Heart right ventricle (tissue), 16 donors: ENCODE results near the gene MGA. TPM values are rescaled to one million over a fixed set of nuclear protein-coding genes. Genes with fewer than 3 reads are reported as not detected.

Experiments used
- ATAC-seq, 8 donors: fragments of 200-7000 bp; cut with Tn5 transposase; one replicate each; pipeline ENCODE4 v1.9.1; 2020; ENCODE audit warnings: mild to moderate bottlenecking in 8 of 8, moderate library complexity in 8 of 8, moderate number of reproducible peaks in 1 of 8
- DNase-seq, 2 donors: peaks; one replicate each; pipeline ENCODE4 v3.0.0-alpha.2; 2020
- H3K27ac ChIP-seq, 10 donors: fragments of 200-600 bp; sonication (generic) in 2 of 10; one replicate each; pipeline versions ENCODE4 v1.5.0 to v1.8.0; 2020 to 2022; ENCODE audit warnings: mild to moderate bottlenecking in 3 of 10
- H3K27me3 ChIP-seq, 7 donors: fragments of 200-600 bp; one replicate each; pipeline ENCODE4 v1.8.0; 2021 to 2022; ENCODE audit warnings: mild to moderate bottlenecking in 2 of 7
- H3K36me3 ChIP-seq, 9 donors: fragments of 200-600 bp; sonication (generic) in 1 of 9; one replicate each; pipeline versions ENCODE4 v1.5.0 to v1.8.0; 2020 to 2022; ENCODE audit warnings: mild to moderate bottlenecking in 2 of 9
- H3K4me1 ChIP-seq, 9 donors: fragments of 200-600 bp; sonication (generic) in 1 of 9; one replicate each; pipeline versions ENCODE4 v1.5.0 to v1.8.0; 2020 to 2022; ENCODE audit warnings: mild to moderate bottlenecking in 4 of 9
- H3K4me3 ChIP-seq, 10 donors: fragments of 200-600 bp; sonication (generic) in 2 of 10; one replicate each; pipeline versions ENCODE4 v1.5.0 to v1.8.0; 2020 to 2022; ENCODE audit warnings: mild to moderate bottlenecking in 7 of 10, moderate library complexity in 2 of 10
- H3K9me3 ChIP-seq, 11 donors: fragments of 200-600 bp in 10 of 11; sonication (generic) in 2 of 11; one replicate each; pipeline versions ENCODE4 v1.5.0 to v1.8.0; 2013 to 2022; ENCODE audit warnings: mild to moderate bottlenecking in 2 of 11, control low read depth in 1 of 11, moderate library complexity in 1 of 11
- CTCF ChIP-seq, 9 donors: fragments of 200-600 bp; sonication (generic) in 2 of 9; IDR thresholded peaks; one replicate each; pipeline versions ENCODE4 v1.5.0 to v1.8.0; 2021 to 2022; ENCODE audit warnings: antibody characterized with exemption in 9 of 9, mild to moderate bottlenecking in 5 of 9, moderate library complexity in 1 of 9
- WGBS, 2 donors: extraction: QIAGEN DNeasy Blood & Tissue Kit; methylation state at CpG; one replicate each; pipeline ENCODE4 v1.1.7; 2013; ENCODE audit warnings: inconsistent platforms in 1 of 2; 5-methylcytosine and 5-hydroxymethylcytosine counted together
- intact Hi-C, 10 donors: fragments of 100-400 bp; cut with DNase I; formaldehyde crosslinking; loops; one replicate each; pipeline versions ENCODE4 v1.11.1 to v1.14.2; 2022
- polyA plus RNA-seq, 2 donors: library from polyadenylated mRNA; stranded (reverse); fragments of 200-250 nt; gene quantifications; one replicate each; pipeline ENCODE4 v1.2.3, GENCODE V29; 2013
- total RNA-seq, 10 donors: library from RNA; stranded (reverse); fragmentation: NEBNext Ultra II Directional in 3 of 10; extraction: Animal tissue kit (Norgen Biotek cat#: 25700) in 3 of 10; gene quantifications; one replicate each; pipeline versions ENCODE4 v1.2.1 to v1.2.4, GENCODE V29; 2021 to 2023
- donor health status: Arrhythmogenic right ventricular cardiomyopathy.
- donor health status: ischemic (EF 13 %, LVEDD 7.1; RV severe dilation, severe dysfunction).
- donor health status: healthy with polysubstance abuse.
- donor health status: DM: no; HTN: yes; CAD: no.
- donor health status: DM: no; HTN: no; CAD: no.
- donor health status: ischemic (EF 25% LVEDD 6.9; RV normal size, moderate dysfunction).
- donor health status: ischemic (EF 25% LVEDD 5.7; RV mildly dilated, moderate dysfunction).
- donor health status: healthy.
- donor health status: DM: yes; HTN: yes; CAD: no.
- donor health status: Ischemic cardiomyopathy.
- donor health status: ischemic (EF 35%, LVEDD 5.7; RV mildly dilated, moderate dysfunction).
- donor health status: nonischemic (EF 11% LVEDD 7.7; RV severe dilation, severe dysfunction).
- donor health status: DM: yes; HTN: yes; CAD: no.
- donor health status: PGD.
- donor health status: ischemic (EF 29% LVEDD 5.4; RV normal size, mild dysfunction).
- donor health status: nonischemic (EF 23%, LVEDD 6.1; RV moderate dilation, normal function).

MGA gene
- total and polyA plus RNA-seq, 12 donors = 1.6 to 45.3 (median 34.4) TPM

- Histone ChIP-seq H3K27ac (no peak overlapping the region), H3K4me3 (no peak overlapping the region), H3K27me3 (no peaks in the 10 kb centered on the region), H3K36me3 (no peaks in the 10 kb centered on the region), H3K9me3 (no peaks in the 10 kb centered on the region), H3K4me1 (peaks cover 0 to 26% (median 7%) of the 10 kb centered on the region in 9 donors)
- WGBS, 2 donors = 73 to 77% methylated on average over 3 of the region's 3 CpGs
- ATAC-seq = no peak
- intact Hi-C loops = no loop called here
- DNase-seq = no peak
- no peak for TF ChIP-seq CTCF (IDR thresholded peaks at IDR 0.05)
Measured at GRCh38 chr15:41630616-41631217, 29.5 kb upstream of the MGA start.

GRCh38 chr15:41631880-41632470 is 28.2 kb upstream of the MGA start:
- Histone ChIP-seq H3K36me3 (no peaks in the 10 kb centered on the region), H3K4me1 (peaks cover 0 to 26% (median 7%) of the 10 kb centered on the region in 9 donors), H3K27ac (peak overlapping the region in 1 of 10 donors; percentile 30), H3K9me3 (no peaks in the 10 kb centered on the region), H3K4me3 (no peak overlapping the region), H3K27me3 (no peaks in the 10 kb centered on the region)
- TF ChIP-seq CTCF (IDR thresholded peaks at IDR 0.05) = no peak
- intact Hi-C loops = no loop called here
- DNase-seq (no peak), ATAC-seq (no peak)
- 71 to 80% methylated on average over 3 of the region's 3 CpGs for WGBS, 2 donors

- no peak for TF ChIP-seq CTCF (IDR thresholded peaks at IDR 0.05)
Measured at GRCh38 chr15:41633609-41634008, 26.6 kb upstream of the MGA start.

GRCh38 chr15:41634072-41634626 is 26.1 kb upstream of the MGA start:
- ATAC-seq = no peak
- no peaks in the 10 kb centered on the region for H3K9me3 ChIP-seq
- no peaks in the 10 kb centered on the region for H3K27me3 ChIP-seq
- WGBS, 2 donors = 62 to 67% methylated on average over 1 of the region's 1 CpG
- DNase-seq = no peak
- intact Hi-C loops = no loop called here
- no peaks in the 10 kb centered on the region for H3K36me3 ChIP-seq
- no peak overlapping the region for H3K4me3 ChIP-seq
- no peak overlapping the region for H3K27ac ChIP-seq
- TF ChIP-seq CTCF (IDR thresholded peaks at IDR 0.05) = no peak
- H3K4me1 ChIP-seq = peaks cover 0 to 29% (median 7%) of the 10 kb centered on the region in 9 donors

More at GRCh38 chr15:41633609-41634008, 26.6 kb upstream of the MGA start:
- 68 to 77% methylated on average over 4 of the region's 4 CpGs for WGBS, 2 donors
- Histone ChIP-seq H3K4me3 (no peak overlapping the region), H3K27me3 (no peaks in the 10 kb centered on the region), H3K9me3 (no peaks in the 10 kb centered on the region), H3K36me3 (no peaks in the 10 kb centered on the region), H3K27ac (no peak overlapping the region), H3K4me1 (peaks cover 0 to 29% (median 7%) of the 10 kb centered on the region in 9 donors)
- DNase-seq (no peak), ATAC-seq (no peak)
- intact Hi-C loops = no loop called here
